CD14-positive monocyte (primary cell): ENCODE measurements around the gene IQGAP2. TPM values are rescaled to one million over a fixed set of nuclear protein-coding genes. Genes with fewer than 3 reads are reported as not detected.

Source experiments
- DNase-seq, 3 donors: peaks; one replicate each; pipeline ENCODE4 v3.0.0-alpha.2; 2011 to 2022
- H2AFZ ChIP-seq: 2 replicates; pipeline ENCODE4 v1.6.0; 2012; ENCODE audit warnings: mild to moderate bottlenecking, low read depth, low read length, inconsistent platforms; ENCODE audit not compliant: insufficient read depth, poor library complexity, severe bottlenecking
- H3K27ac ChIP-seq, 2 donors: 1 replicate in 1 of 2; 2 replicates in 1 of 2; pipeline ENCODE4 v1.5.1; 2012 to 2013; ENCODE audit warnings: low read length in 2 of 2, control low read depth in 1 of 2, inconsistent platforms in 1 of 2, low read depth in 1 of 2, mild to moderate bottlenecking in 1 of 2
- H3K27me3 ChIP-seq, 2 donors: one replicate each; pipeline versions ENCODE4 v1.6.0 to v1.6.1; 2011 to 2013; ENCODE audit warnings: low read length in 2 of 2; ENCODE audit not compliant: control insufficient read depth in 2 of 2, insufficient read depth in 2 of 2
- H3K36me3 ChIP-seq, 2 donors: replicated peaks in 1 of 2; 1 replicate in 1 of 2; 2 replicates in 1 of 2; pipeline versions ENCODE4 v1.5.1 to v1.6.1; 2012 to 2013; ENCODE audit warnings: low read length in 2 of 2, control low read depth in 1 of 2, inconsistent platforms in 1 of 2, mild to moderate bottlenecking in 1 of 2; ENCODE audit not compliant: insufficient read depth in 2 of 2, control insufficient read depth in 1 of 2
- H3K4me1 ChIP-seq, 2 donors: 1 replicate in 1 of 2; 2 replicates in 1 of 2; pipeline versions ENCODE4 v1.5.1 to v1.6.1; 2012 to 2013; ENCODE audit warnings: low read length in 2 of 2, control low read depth in 1 of 2, inconsistent platforms in 1 of 2, mild to moderate bottlenecking in 1 of 2, moderate library complexity in 1 of 2; ENCODE audit not compliant: insufficient read depth in 2 of 2, control insufficient read depth in 1 of 2
- H3K4me2 ChIP-seq: replicated peaks from 2 replicates; pipeline ENCODE3; 2012; ENCODE audit warnings: low read length, moderate library complexity, mild to moderate bottlenecking; ENCODE audit not compliant: poor library complexity, severe bottlenecking; ENCODE audit errors: extremely low read depth
- H3K4me3 ChIP-seq, 3 experiments: fragments of 200-600 bp in 1 of 3; sonication (generic) in 1 of 3; replicated peaks in 1 of 3; 1 replicate in 2 of 3; 2 replicates in 1 of 3; pipeline ENCODE4 v1.5.1; 2011 to 2013; ENCODE audit warnings: low read length in 3 of 3, mild to moderate bottlenecking in 3 of 3, control low read depth in 2 of 3, low read depth in 2 of 3, inconsistent platforms in 1 of 3, moderate library complexity in 1 of 3
- H3K79me2 ChIP-seq: 2 replicates; pipeline ENCODE4 v1.6.0; 2012; ENCODE audit warnings: mild to moderate bottlenecking, control low read depth, inconsistent platforms, low read length, moderate library complexity; ENCODE audit not compliant: insufficient read depth
- H3K9ac ChIP-seq: 2 replicates; pipeline ENCODE4 v1.6.0; 2017; ENCODE audit warnings: low read length, mild to moderate bottlenecking; ENCODE audit not compliant: insufficient read depth, poor library complexity, severe bottlenecking
- H3K9me3 ChIP-seq, 2 donors: replicated peaks in 1 of 2; 1 replicate in 1 of 2; 2 replicates in 1 of 2; pipeline versions ENCODE4 v1.5.1 to v1.6.1; 2012 to 2013; ENCODE audit warnings: low read length in 2 of 2, control low read depth in 1 of 2; ENCODE audit not compliant: control insufficient read depth in 1 of 2, insufficient read depth in 1 of 2
- H4K20me1 ChIP-seq: 2 replicates; pipeline ENCODE4 v1.6.0; 2012; ENCODE audit warnings: mild to moderate bottlenecking, low read length, control low read depth, moderate library complexity; ENCODE audit not compliant: insufficient read depth
- H3K27ac Mint-ChIP-seq, 7 donors: one replicate each; pipeline ENCODE4 v1.8.0; 2020; ENCODE audit warnings: mild to moderate bottlenecking in 7 of 7, mixed read lengths in 7 of 7, moderate library complexity in 6 of 7, inconsistent platforms in 2 of 7
- H3K27me3 Mint-ChIP-seq, 3 donors: one replicate each; pipeline ENCODE4 v1.8.0; 2021 to 2022; ENCODE audit warnings: low read depth in 3 of 3, mild to moderate bottlenecking in 3 of 3, mixed read lengths in 3 of 3, moderate library complexity in 3 of 3, inconsistent platforms in 1 of 3
- H3K36me3 Mint-ChIP-seq, 2 donors: one replicate each; pipeline ENCODE4 v1.8.0; 2020; ENCODE audit warnings: mixed read lengths in 2 of 2, inconsistent platforms in 1 of 2, mild to moderate bottlenecking in 1 of 2
- H3K4me1 Mint-ChIP-seq: one replicate; pipeline ENCODE4 v1.8.0; 2020; ENCODE audit warnings: mild to moderate bottlenecking, mixed read lengths
- H3K4me3 Mint-ChIP-seq, 2 donors: one replicate each; pipeline ENCODE4 v1.8.0; 2020; ENCODE audit warnings: mild to moderate bottlenecking in 2 of 2, mixed read lengths in 2 of 2, moderate library complexity in 1 of 2
- H3K9me3 Mint-ChIP-seq, 7 donors: one replicate each; pipeline ENCODE4 v1.8.0; 2020 to 2022; ENCODE audit warnings: mixed read lengths in 7 of 7, mild to moderate bottlenecking in 6 of 7, moderate library complexity in 6 of 7, inconsistent platforms in 2 of 7
- CTCF ChIP-seq: fragments of 200-600 bp; IDR thresholded peaks from one replicate; pipeline ENCODE4 v1.8.0; 2022; ENCODE audit warnings: antibody characterized with exemption, mild to moderate bottlenecking
- WGBS: methylation state at CpG from one replicate; pipeline ENCODE4 v1.1.5; 2013; ENCODE audit warnings: missing lambda C conversion rate; ENCODE audit not compliant: insufficient coverage; 5-methylcytosine and 5-hydroxymethylcytosine counted together
- intact Hi-C, 2 donors: fragments of 100-400 bp; cut with micrococcal nuclease; formaldehyde crosslinking; loops; one replicate each; pipeline versions ENCODE4 v1.15.0 to v1.15.1; 2023
- polyA plus RNA-seq, 3 donors: library from polyadenylated mRNA; depleted of rRNA in 1 of 3; unstranded in 2 of 3; stranded (reverse) in 1 of 3; fragments of 300-500 nt in 2 of 3; fragments of >200 nt in 1 of 3; fragmentation: Illumina TruSeq in 2 of 3; gene quantifications; 1 replicate in 2 of 3; 2 replicates in 1 of 3; pipeline ENCODE4 v1.2.3, GENCODE V29; 2012 to 2021

Gene IQGAP2
- polyA plus RNA-seq, 3 donors: 21.4 to 50.9 (median 35.4) TPM

GRCh38 chr5:76754668-76755078 is 351.6 kb downstream of the IQGAP2 start:
- Mint-ChIP-seq H3K9me3 (no peaks in the 10 kb centered on the region), H3K27me3 (peaks cover 1 to 2% (median 1%) of the 10 kb centered on the region in 3 donors), H3K4me3 (no peak overlapping the region), H3K4me1 (peaks cover 1% of the 10 kb centered on the region), H3K27ac (no peak overlapping the region), H3K36me3 (no peaks in the 10 kb centered on the region)
- Histone ChIP-seq H3K4me3 (no peak overlapping the region), H3K9me3 (no peaks in the 10 kb centered on the region), H3K4me1 (no peaks in the 10 kb centered on the region), H4K20me1 (no peaks in the 10 kb centered on the region), H2AFZ (no peak overlapping the region), H3K4me2 (no peak overlapping the region), H3K79me2 (no peaks in the 10 kb centered on the region), H3K9ac (no peak overlapping the region), H3K27me3 (no peaks in the 10 kb centered on the region), H3K36me3 (no peaks in the 10 kb centered on the region), H3K27ac (no peak overlapping the region)
- no peak for DNase-seq
- 100% methylated on average over 1 of the region's 3 CpGs for WGBS
- no peak for TF ChIP-seq CTCF
- intact Hi-C loops: no loop called here

GRCh38 chr5:76755779-76756637 is 352.9 kb downstream of the IQGAP2 start:
- Mint-ChIP-seq H3K9me3 (no peaks in the 10 kb centered on the region), H3K36me3 (no peaks in the 10 kb centered on the region), H3K4me3 (no peak overlapping the region), H3K27me3 (peaks cover 0 to 3% (median 1%) of the 10 kb centered on the region in 3 donors), H3K4me1 (peaks cover 1% of the 10 kb centered on the region), H3K27ac (peak overlapping the region in 1 of 7 donors; percentile 69)
- Histone ChIP-seq H2AFZ (peak overlapping the region; percentile 24), H3K79me2 (no peaks in the 10 kb centered on the region), H3K4me1 (no peaks in the 10 kb centered on the region), H3K9me3 (no peaks in the 10 kb centered on the region), H3K9ac (no peak overlapping the region), H3K36me3 (no peaks in the 10 kb centered on the region), H3K4me2 (no peak overlapping the region), H3K27me3 (no peaks in the 10 kb centered on the region), H4K20me1 (no peaks in the 10 kb centered on the region), H3K27ac (no peak overlapping the region), H3K4me3 (no peak overlapping the region)
- no peak for DNase-seq
- 97% methylated on average over 8 of the region's 11 CpGs for WGBS
- intact Hi-C loops: no loop called here
- no peak for TF ChIP-seq CTCF
